GM12873 (cell line): Measurements from ENCODE around the gene PBRM1.

ENCODE experiments used
- CTCF ChIP-seq: IDR thresholded peaks from 2 replicates; pipeline ENCODE4 v1.5.1; 2012; ENCODE audit warnings: low read depth, mild to moderate bottlenecking, moderate library complexity, low read length, control low read depth; ENCODE audit not compliant: insufficient read depth; ENCODE audit errors: missing control alignments

Gene PBRM1

GRCh38 chr3:52721730-52722008, 36.0 kb upstream of the PBRM1 start:
- no peak for TF ChIP-seq CTCF

GRCh38 chr3:52721002-52721729, 35.5 kb upstream of the PBRM1 start:
- TF ChIP-seq CTCF, result no peak

- no peak for TF ChIP-seq CTCF
Measured at GRCh38 chr3:52719618-52720017, 33.9 kb upstream of the PBRM1 start.

GRCh38 chr3:52715714-52716305, 30.1 kb upstream of the PBRM1 start:
- TF ChIP-seq CTCF, result no peak

- no peak for TF ChIP-seq CTCF
Measured at GRCh38 chr3:52714335-52715302, 28.9 kb upstream of the PBRM1 start.

- no peak for TF ChIP-seq CTCF
Measured at GRCh38 chr3:52712291-52713212, 26.8 kb upstream of the PBRM1 start.
